ENCODE measurements around the gene WWOX. TPM values are rescaled to one million over a fixed set of nuclear protein-coding genes. Genes with fewer than 3 reads are reported as not detected.

WWOX gene
- total and polyA plus RNA-seq, 2 of the 13 experiments (the other 11 are each of a cell fraction or from before 2014, with no cell fraction given), result 9.1 to 37.4 TPM

GRCh38 chr16:78770353-78771091, 671.1 kb downstream of the WWOX start (continued):
- TF ChIP-seq ZNF800 (CRISPR knock-in tag; IDR thresholded peaks at IDR 0.05) (no peak), HOXA3 (CRISPR knock-in tag; IDR thresholded peaks at IDR 0.05) (peak; percentile 69; the same call in 1 of the 2 replicates), SIN3A (IDR thresholded peaks at IDR 0.05; ENCODE audit: borderline replicate concordance, low read depth, low read length) (no peak), SNAPC2 (CRISPR knock-in tag; IDR thresholded peaks at IDR 0.05) (no peak), TEAD2 (CRISPR knock-in tag; IDR thresholded peaks at IDR 0.05) (no peak), ZNF580 (CRISPR knock-in tag; IDR thresholded peaks at IDR 0.05; ENCODE audit: borderline replicate concordance, low read depth) (peak; percentile 73), SMARCC2 (IDR thresholded peaks at IDR 0.05) (no peak), NAIF1 (CRISPR knock-in tag; IDR thresholded peaks at IDR 0.05; ENCODE audit: borderline replicate concordance) (no peak), PATZ1 (CRISPR knock-in tag; IDR thresholded peaks at IDR 0.05) (peak; percentile 64), NR3C1 (CRISPR knock-in tag; IDR thresholded peaks at IDR 0.05) (no peak), ZNF782 (CRISPR knock-in tag; IDR thresholded peaks at IDR 0.05; ENCODE audit: borderline replicate concordance) (no peak), ZNF20 (CRISPR knock-in tag; IDR thresholded peaks at IDR 0.05) (no peak), ZNF160 (CRISPR knock-in tag; IDR thresholded peaks at IDR 0.05) (no peak), ERF (CRISPR knock-in tag; IDR thresholded peaks at IDR 0.05) (no peak), TFDP1 (CRISPR knock-in tag; IDR thresholded peaks at IDR 0.05; ENCODE audit: borderline replicate concordance) (no peak), CBX2 (IDR thresholded peaks at IDR 0.05; ENCODE audit: low read depth, low read length) (no peak), CBX2 (CRISPR knock-in tag; IDR thresholded peaks at IDR 0.05; ENCODE audit: low read depth) (no peak), XRCC5 (optimal IDR thresholded peaks at IDR 0.05; ENCODE audit: low read length) (peak; percentile 82), ZNF431 (CRISPR knock-in tag; IDR thresholded peaks at IDR 0.05; ENCODE audit: borderline replicate concordance, low read depth) (no peak), ATF7-NPFF (CRISPR knock-in tag; IDR thresholded peaks at IDR 0.05; ENCODE audit: low read depth) (no peak), BCL6 (CRISPR knock-in tag; IDR thresholded peaks at IDR 0.05) (peak; percentile 32; the same call in 1 of the 2 replicates), ZNF251 (CRISPR knock-in tag; IDR thresholded peaks at IDR 0.05) (no peak), MTERF4 (CRISPR knock-in tag; IDR thresholded peaks at IDR 0.05) (no peak), ZNF709 (CRISPR knock-in tag; IDR thresholded peaks at IDR 0.05) (no peak), ZNF564 (CRISPR knock-in tag; IDR thresholded peaks at IDR 0.05) (no peak), MED1 (CRISPR knock-in tag; IDR thresholded peaks at IDR 0.05) (peak; percentile 57; the same call in 1 of the 2 replicates)
